Measurements from ENCODE around the gene PPFIA3.

- TF ChIP-seq FOXM1 (IDR thresholded peaks at IDR 0.05; ENCODE audit: borderline replicate concordance, low read depth) (no peak), YY1 (IDR thresholded peaks at IDR 0.05; ENCODE audit: low read depth) (no peak), EP300 (IDR thresholded peaks at IDR 0.05; ENCODE audit: borderline replicate concordance) (no peak), NFIC (IDR thresholded peaks at IDR 0.05) (no peak), REST (IDR thresholded peaks at IDR 0.05; ENCODE audit: low read depth) (no peak), TAF1 (IDR thresholded peaks at IDR 0.05; ENCODE audit: low read depth) (no peak), CEBPB (IDR thresholded peaks at IDR 0.05) (no peak), ZBTB7A (IDR thresholded peaks at IDR 0.05; ENCODE audit: low read depth) (no peak)
These were observed 66.8 kb downstream of the PPFIA3 start for GRCh38 chr19:49186108-49186507.
